SK-N-SH (cell line): ENCODE data around the gene SQOR. TPM values are rescaled to one million over a fixed set of nuclear protein-coding genes. Genes with fewer than 3 reads are reported as not detected.

ENCODE experiments used
- CTCF ChIA-PET: fragments of 300-600, 350-600 bp; formaldehyde crosslinking; extraction: SDS; loops from one replicate; lab custom pipeline; 2021; lab: Yijun Ruan, JAX
- POLR2A ChIA-PET: fragments of 350-600 bp; sonication (Branson Sonifier 250); formaldehyde crosslinking; extraction: SDS; loops from one replicate; lab custom pipeline; 2020; ENCODE audit warnings: antibody characterized with exemption, inconsistent platforms; lab: Yijun Ruan, JAX
- DNase-seq: peaks from one replicate; pipeline ENCODE4 v3.0.0; 2012
- H2AFZ ChIP-seq: fragments of 200-600 bp; sonication (generic); 2 replicates; pipeline ENCODE4 v1.8.1; 2016; ENCODE audit warnings: antibody characterized with exemption, mild to moderate bottlenecking, low read depth
- H3F3A ChIP-seq: fragments of 200-600 bp; sonication (generic); replicated peaks from 2 replicates; pipeline ENCODE3; 2016; ENCODE audit warnings: antibody characterized with exemption, mild to moderate bottlenecking; ENCODE audit not compliant: insufficient read depth
- H3K27ac ChIP-seq, 2 experiments: fragments of 200-500 bp in 1 of 2; fragments of 200-600 bp in 1 of 2; sonication (Bioruptor generic) in 1 of 2; sonication (generic), shearing (Covaris generic) in 1 of 2; 2 replicates each; pipeline versions ENCODE4 v1.5.1 to v1.6.1; 2014 to 2016; ENCODE audit warnings: low read depth in 2 of 2, inconsistent platforms in 1 of 2, low read length in 1 of 2, mild to moderate bottlenecking in 1 of 2, mixed read lengths in 1 of 2
- H3K27me3 ChIP-seq: fragments of 200-600 bp; sonication (generic), shearing (Covaris generic); 2 replicates; pipeline ENCODE4 v1.6.1; 2016; ENCODE audit warnings: mixed run types; ENCODE audit not compliant: insufficient read depth
- H3K36me3 ChIP-seq, 2 experiments: fragments of 200-500 bp in 1 of 2; fragments of 200-600 bp in 1 of 2; sonication (Bioruptor generic) in 1 of 2; sonication (generic) in 1 of 2; replicated peaks in 1 of 2; 2 replicates each; pipeline versions ENCODE3 to v1.5.1; 2014 to 2016; ENCODE audit warnings: low read length in 1 of 2, mild to moderate bottlenecking in 1 of 2; ENCODE audit not compliant: insufficient read depth in 2 of 2, control insufficient read depth in 1 of 2
- H3K4me1 ChIP-seq, 2 experiments: fragments of 200-500 bp in 1 of 2; fragments of 200-600 bp in 1 of 2; sonication (Bioruptor generic) in 1 of 2; sonication (generic), shearing (Covaris generic) in 1 of 2; 2 replicates each; pipeline versions ENCODE4 v1.5.1 to v1.6.1; 2014 to 2016; ENCODE audit warnings: low read depth in 1 of 2, low read length in 1 of 2, mixed run types in 1 of 2; ENCODE audit not compliant: insufficient read depth in 2 of 2, control insufficient read depth in 1 of 2
- H3K4me2 ChIP-seq: fragments of 200-600 bp; sonication (generic), shearing (Covaris generic); 2 replicates; pipeline ENCODE4 v1.6.1; 2017; ENCODE audit warnings: mixed run types
- H3K4me3 ChIP-seq, 2 experiments: fragments of 200-500 bp in 1 of 2; fragments of 200-600 bp in 1 of 2; sonication (Bioruptor generic) in 1 of 2; sonication (generic), shearing (Covaris generic) in 1 of 2; 2 replicates each; pipeline versions ENCODE4 v1.5.1 to v1.8.1; 2014 to 2016; ENCODE audit warnings: low read depth in 2 of 2, inconsistent platforms in 1 of 2, low read length in 1 of 2, mild to moderate bottlenecking in 1 of 2, mixed read lengths in 1 of 2, moderate library complexity in 1 of 2
- H3K79me2 ChIP-seq: fragments of 200-600 bp; sonication (generic); 2 replicates; pipeline ENCODE4 v1.8.1; 2017; ENCODE audit warnings: mild to moderate bottlenecking; ENCODE audit not compliant: insufficient read depth
- H3K9ac ChIP-seq: fragments of 200-600 bp; sonication (generic); 2 replicates; pipeline ENCODE4 v1.6.1; 2017; ENCODE audit warnings: mixed run types
- H3K9me2 ChIP-seq: fragments of 200-600 bp; sonication (generic); 2 replicates; pipeline ENCODE4 v1.6.1; 2017; ENCODE audit warnings: mixed run types
- H3K9me3 ChIP-seq: fragments of 200-600 bp; sonication (generic); 2 replicates; pipeline ENCODE4 v1.6.1; 2017; ENCODE audit warnings: mixed run types, mild to moderate bottlenecking, moderate library complexity
- H4K20me1 ChIP-seq: fragments of 200-600 bp; sonication (generic); 2 replicates; pipeline ENCODE4 v1.6.1; 2017; ENCODE audit warnings: mild to moderate bottlenecking, mixed run types; ENCODE audit not compliant: insufficient read depth
- CHD2 ChIP-seq: fragments of 150-350 bp; IDR thresholded peaks from 2 replicates; pipeline ENCODE4 v1.6.1; 2018; ENCODE audit warnings: low read length; ENCODE audit not compliant: partially characterized antibody
- ELF1 ChIP-seq: IDR thresholded peaks from 2 replicates; pipeline ENCODE4 v1.4.0; 2012
- FOXJ3 ChIP-seq: sonication (generic); formaldehyde crosslinking; IDR thresholded peaks from 2 replicates; pipeline ENCODE4 v1.5.1; 2020; ENCODE audit warnings: mild to moderate bottlenecking, missing genetic modification reagents
- GATA2 ChIP-seq: sonication (generic); formaldehyde crosslinking; IDR thresholded peaks from 2 replicates; pipeline ENCODE4 v1.5.0; 2020; ENCODE audit warnings: mild to moderate bottlenecking, missing genetic modification reagents
- JUND ChIP-seq: IDR thresholded peaks from 2 replicates; pipeline ENCODE4 v1.4.0; 2012
- MEF2A ChIP-seq: IDR thresholded peaks from 2 replicates; pipeline ENCODE4 v1.4.0; 2012; ENCODE audit warnings: low read depth, borderline replicate concordance
- MXI1 ChIP-seq: IDR thresholded peaks from 2 replicates; pipeline ENCODE4 v1.6.1; 2012; ENCODE audit warnings: mild to moderate bottlenecking, low read depth, low read length, improper control_type of control experiment
- NFIC ChIP-seq: IDR thresholded peaks from 2 replicates; pipeline ENCODE4 v1.4.0; 2012; ENCODE audit warnings: borderline replicate concordance
- NRF1 ChIP-seq: IDR thresholded peaks from 2 replicates; pipeline ENCODE4 v1.6.1; 2012; ENCODE audit warnings: low read depth, mild to moderate bottlenecking, low read length
- POLR2AphosphoS5 ChIP-seq: IDR thresholded peaks from 2 replicates; pipeline ENCODE4 v1.6.1; 2012; ENCODE audit warnings: low read depth, low read length
- RAD21 ChIP-seq: IDR thresholded peaks from 2 replicates; pipeline ENCODE4 v1.6.1; 2012; ENCODE audit warnings: mild to moderate bottlenecking, low read length
- RFX5 ChIP-seq: IDR thresholded peaks from 2 replicates; pipeline ENCODE4 v1.6.1; 2012; ENCODE audit warnings: mild to moderate bottlenecking, improper control_type of control experiment, low read length
- RXRA ChIP-seq: IDR thresholded peaks from 2 replicates; pipeline ENCODE4 v1.4.0; 2012; ENCODE audit warnings: low read depth, mild to moderate bottlenecking, borderline replicate concordance
- SMC3 ChIP-seq: IDR thresholded peaks from 2 replicates; pipeline ENCODE4 v1.6.1; 2012; ENCODE audit warnings: low read depth, low read length, improper control_type of control experiment
- TCF12 ChIP-seq: IDR thresholded peaks from 2 replicates; pipeline ENCODE4 v1.4.0; 2012
- USF2 ChIP-seq: fragments of 150-350 bp; IDR thresholded peaks from 2 replicates; pipeline ENCODE4 v1.6.1; 2017; ENCODE audit warnings: antibody characterized with exemption, low read length, low read depth, borderline replicate concordance
- WGBS: methylation state at CpG from one replicate; pipeline ENCODE4 v1.1.6; 2017; ENCODE audit warnings: low lambda C conversion rate; 5-methylcytosine and 5-hydroxymethylcytosine counted together
- polyA plus RNA-seq, 3 experiments: library from polyadenylated mRNA; depleted of rRNA; stranded (reverse); fragments of >200 nt; gene quantifications; 2 replicates each; pipeline ENCODE4 v1.2.3, GENCODE V29; 2012
- TF ChIP-seq, protein P1 (sequence below): fragments of 150-350 bp; IDR thresholded peaks from 2 replicates; pipeline ENCODE4 v1.6.1; 2016; ENCODE audit warnings: mild to moderate bottlenecking, low read depth, low read length
- TF ChIP-seq, protein P2 (sequence below): IDR thresholded peaks from 2 replicates; pipeline ENCODE4 v1.4.0; 2012; ENCODE audit warnings: low read depth, borderline replicate concordance
- TF ChIP-seq, protein P3 (sequence below): fragments of 200-600 bp; sonication (generic); IDR thresholded peaks from 2 replicates; pipeline ENCODE4 v1.6.1; 2017; ENCODE audit warnings: antibody characterized with exemption, mild to moderate bottlenecking, moderate library complexity

The SQOR gene
- polyA plus RNA-seq, 1 of the 3 experiments (the other 2 are of a cell fraction): 7.8 TPM

DNA sequence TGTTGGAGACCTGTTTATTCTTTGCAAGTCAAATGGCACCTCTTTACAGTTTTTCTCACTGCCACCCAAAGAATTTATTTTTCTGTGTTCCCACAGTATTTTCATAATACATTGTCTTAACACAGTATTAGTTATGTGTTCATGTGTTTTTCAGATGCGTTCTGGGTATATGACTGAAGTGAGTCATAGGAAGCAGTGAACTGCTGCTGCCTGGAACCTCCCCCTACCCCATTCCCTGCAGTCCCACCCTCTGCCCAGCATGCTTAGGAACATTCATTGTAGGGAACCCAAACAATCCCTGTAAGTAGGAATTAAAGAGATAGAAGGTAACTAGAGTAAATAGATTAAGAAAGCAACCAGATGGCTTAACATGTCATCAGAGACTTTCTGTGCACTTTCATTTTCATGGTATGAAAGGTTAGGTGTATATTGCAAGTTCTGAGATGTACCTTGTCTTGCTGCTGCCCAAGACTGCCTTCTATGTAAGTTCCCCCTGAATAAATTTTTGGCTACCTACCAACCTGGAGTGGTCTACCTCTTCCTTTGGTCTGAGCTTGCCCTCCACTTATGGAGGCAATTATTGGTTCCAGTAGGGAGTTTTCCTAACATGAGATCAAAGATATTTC, 21.9 kb upstream of the SQOR start:
- H3K79me2 ChIP-seq: no peaks in the 10 kb centered on the region
- no peaks in the 10 kb centered on the region for H3K27me3 ChIP-seq
- ChIA-PET CTCF (interaction anchor here (1.0 to 9.9 kb wide), 14 partner anchors 8 to 450 kb away, joined by 3 to 131 read pairs (median 6); partner anchors contain the start of genes BLOC1S6 and SQOR), POLR2A (interaction anchor here (1.1 kb wide), 1 partner anchor 26 kb away, joined by 4 read pairs; the partner anchor contains the start of gene BLOC1S6)
- H3K9me3 ChIP-seq: no peaks in the 10 kb centered on the region
- no peak overlapping the region for H3K4me3 ChIP-seq
- no peak for TF ChIP-seq MEF2A
- TF ChIP-seq RFX5: no peak
- TF ChIP-seq, all 33 proteins: peak for 0
- no peak overlapping the region for H3K9ac ChIP-seq
- H3K4me1 ChIP-seq: no peaks in the 10 kb centered on the region
- peaks cover 12% of the 10 kb centered on the region for H3F3A ChIP-seq
- H3K27ac ChIP-seq: peak overlapping the region in 1 of 2 experiments; percentile 17; a peak in 1 of 4 replicates
- no peak for DNase-seq
- H3K36me3 ChIP-seq: peaks cover 5 to 15% of the 10 kb centered on the region in 2 experiments
- peaks cover 3% of the 10 kb centered on the region; the same call in 1 of the 2 replicates for H4K20me1 ChIP-seq
- peak overlapping the region; percentile 17; the same call in 1 of the 2 replicates for H3K4me2 ChIP-seq
- no peak overlapping the region for H2AFZ ChIP-seq
- no peaks in the 10 kb centered on the region for H3K9me2 ChIP-seq
- 9% methylated on average over 1 of the region's 1 CpG for WGBS

DNA sequence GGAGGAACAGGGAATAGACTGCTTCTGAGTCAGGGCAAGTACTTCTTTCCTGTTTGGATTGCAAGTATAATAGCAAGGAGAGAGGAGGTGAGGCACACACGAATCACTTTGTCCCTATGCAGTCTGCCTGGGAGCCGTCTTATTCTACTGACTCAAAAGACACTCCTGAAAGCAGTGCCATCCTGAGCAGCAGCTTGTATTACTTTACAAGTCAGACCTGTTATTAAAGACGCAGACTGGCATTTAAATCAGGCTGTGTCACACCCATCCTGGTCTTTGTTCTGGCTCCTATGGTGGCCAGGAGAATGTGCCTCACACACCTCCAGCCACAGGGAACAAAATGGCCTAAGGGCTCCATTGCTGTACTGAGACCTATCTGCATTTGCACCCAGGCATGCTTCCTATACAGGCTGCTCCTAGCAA, 17.9 kb upstream of the SQOR start:
- 0 out of 2 replicates have a peak overlapping the region, but pooled peaks have one; percentile 36 for H2AFZ ChIP-seq
- no peaks in the 10 kb centered on the region for H3K79me2 ChIP-seq
- DNase-seq: no peak
- H3K4me2 ChIP-seq: no peak overlapping the region
- no peaks in the 10 kb centered on the region for H3K27me3 ChIP-seq
- H3K27ac ChIP-seq: no peak overlapping the region; a peak in 1 of 4 replicates
- ChIA-PET POLR2A (no interaction called here), CTCF (interaction anchor here (2.1 kb wide), 1 partner anchor 159 kb away, joined by 14 read pairs; no protein-coding TSS in a partner anchor)
- no peaks in the 10 kb centered on the region for H3K36me3 ChIP-seq
- H4K20me1 ChIP-seq: no peaks in the 10 kb centered on the region
- no peak overlapping the region for H3K9ac ChIP-seq
- H3K9me2 ChIP-seq: no peaks in the 10 kb centered on the region
- no peak for TF ChIP-seq RFX5
- no peak for TF ChIP-seq JUND
- no peak for TF ChIP-seq CHD2
- TF ChIP-seq MXI1: no peak
- TF ChIP-seq SMC3: no peak
- TF ChIP-seq USF2: no peak
- TF ChIP-seq, protein P1, sequence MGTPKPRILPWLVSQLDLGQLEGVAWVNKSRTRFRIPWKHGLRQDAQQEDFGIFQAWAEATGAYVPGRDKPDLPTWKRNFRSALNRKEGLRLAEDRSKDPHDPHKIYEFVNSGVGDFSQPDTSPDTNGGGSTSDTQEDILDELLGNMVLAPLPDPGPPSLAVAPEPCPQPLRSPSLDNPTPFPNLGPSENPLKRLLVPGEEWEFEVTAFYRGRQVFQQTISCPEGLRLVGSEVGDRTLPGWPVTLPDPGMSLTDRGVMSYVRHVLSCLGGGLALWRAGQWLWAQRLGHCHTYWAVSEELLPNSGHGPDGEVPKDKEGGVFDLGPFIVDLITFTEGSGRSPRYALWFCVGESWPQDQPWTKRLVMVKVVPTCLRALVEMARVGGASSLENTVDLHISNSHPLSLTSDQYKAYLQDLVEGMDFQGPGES: no peak
- TF ChIP-seq, protein P2, sequence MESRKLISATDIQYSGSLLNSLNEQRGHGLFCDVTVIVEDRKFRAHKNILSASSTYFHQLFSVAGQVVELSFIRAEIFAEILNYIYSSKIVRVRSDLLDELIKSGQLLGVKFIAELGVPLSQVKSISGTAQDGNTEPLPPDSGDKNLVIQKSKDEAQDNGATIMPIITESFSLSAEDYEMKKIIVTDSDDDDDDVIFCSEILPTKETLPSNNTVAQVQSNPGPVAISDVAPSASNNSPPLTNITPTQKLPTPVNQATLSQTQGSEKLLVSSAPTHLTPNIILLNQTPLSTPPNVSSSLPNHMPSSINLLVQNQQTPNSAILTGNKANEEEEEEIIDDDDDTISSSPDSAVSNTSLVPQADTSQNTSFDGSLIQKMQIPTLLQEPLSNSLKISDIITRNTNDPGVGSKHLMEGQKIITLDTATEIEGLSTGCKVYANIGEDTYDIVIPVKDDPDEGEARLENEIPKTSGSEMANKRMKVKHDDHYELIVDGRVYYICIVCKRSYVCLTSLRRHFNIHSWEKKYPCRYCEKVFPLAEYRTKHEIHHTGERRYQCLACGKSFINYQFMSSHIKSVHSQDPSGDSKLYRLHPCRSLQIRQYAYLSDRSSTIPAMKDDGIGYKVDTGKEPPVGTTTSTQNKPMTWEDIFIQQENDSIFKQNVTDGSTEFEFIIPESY: no peak
- TF ChIP-seq MEF2A: no peak
- no peak for TF ChIP-seq NFIC
- TF ChIP-seq GATA2 (CRISPR knock-in tag): no peak
- TF ChIP-seq RAD21: no peak
- no peak for TF ChIP-seq NRF1
- TF ChIP-seq ELF1: no peak
- TF ChIP-seq, protein P3, sequence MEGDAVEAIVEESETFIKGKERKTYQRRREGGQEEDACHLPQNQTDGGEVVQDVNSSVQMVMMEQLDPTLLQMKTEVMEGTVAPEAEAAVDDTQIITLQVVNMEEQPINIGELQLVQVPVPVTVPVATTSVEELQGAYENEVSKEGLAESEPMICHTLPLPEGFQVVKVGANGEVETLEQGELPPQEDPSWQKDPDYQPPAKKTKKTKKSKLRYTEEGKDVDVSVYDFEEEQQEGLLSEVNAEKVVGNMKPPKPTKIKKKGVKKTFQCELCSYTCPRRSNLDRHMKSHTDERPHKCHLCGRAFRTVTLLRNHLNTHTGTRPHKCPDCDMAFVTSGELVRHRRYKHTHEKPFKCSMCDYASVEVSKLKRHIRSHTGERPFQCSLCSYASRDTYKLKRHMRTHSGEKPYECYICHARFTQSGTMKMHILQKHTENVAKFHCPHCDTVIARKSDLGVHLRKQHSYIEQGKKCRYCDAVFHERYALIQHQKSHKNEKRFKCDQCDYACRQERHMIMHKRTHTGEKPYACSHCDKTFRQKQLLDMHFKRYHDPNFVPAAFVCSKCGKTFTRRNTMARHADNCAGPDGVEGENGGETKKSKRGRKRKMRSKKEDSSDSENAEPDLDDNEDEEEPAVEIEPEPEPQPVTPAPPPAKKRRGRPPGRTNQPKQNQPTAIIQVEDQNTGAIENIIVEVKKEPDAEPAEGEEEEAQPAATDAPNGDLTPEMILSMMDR: no peak
- no peak for TF ChIP-seq FOXJ3 (CRISPR knock-in tag)
- TF ChIP-seq TCF12: no peak
- TF ChIP-seq RXRA: no peak
- no peak for TF ChIP-seq POLR2AphosphoS5
- TF ChIP-seq, all 33 proteins: peak for 0
- H3F3A ChIP-seq: peaks cover 8% of the 10 kb centered on the region
- WGBS: 60% methylated on average over 3 of the region's 3 CpGs
- no peaks in the 10 kb centered on the region for H3K4me1 ChIP-seq
- no peak overlapping the region for H3K4me3 ChIP-seq
- no peaks in the 10 kb centered on the region for H3K9me3 ChIP-seq
